Measurements from ENCODE around the gene TAOK1. TPM values are rescaled to one million over a fixed set of nuclear protein-coding genes. Genes with fewer than 3 reads are reported as not detected.
"Not testable (repeated sequence)": the region's sequence is repeated elsewhere in the genome, so short reads cannot be mapped to it uniquely, and the experiment has no call there.

The TAOK1 gene
- total RNA-seq, 2 experiments from 2014 or later: 21.8 to 21.9 TPM

- H3K27me3 Mint-ChIP-seq (ENCODE audit: low read depth): no peaks in the 10 kb centered on the region
- no peak for DNase-seq
- peaks cover 11% of the 10 kb centered on the region for H3K4me1 Mint-ChIP-seq (ENCODE audit: low read depth)
- CTCF ChIA-PET: no interaction called here
- peaks cover 9% of the 10 kb centered on the region for H3K36me3 Mint-ChIP-seq (ENCODE audit: low read depth)
- no peak overlapping the region for H3K4me3 Mint-ChIP-seq
- H3K9me3 Mint-ChIP-seq: no peaks in the 10 kb centered on the region
- intact Hi-C loops (cut with micrococcal nuclease): no loop called here
- H3K27ac Mint-ChIP-seq: no peak overlapping the region
Measured at GRCh38 chr17:29557739-29558116, 167.6 kb downstream of the TAOK1 start.

- peaks cover 11% of the 10 kb centered on the region for H3K4me1 Mint-ChIP-seq (ENCODE audit: low read depth)
- intact Hi-C loops (cut with micrococcal nuclease); H3K9me3 Mint-ChIP-seq; CTCF ChIA-PET; H3K36me3 Mint-ChIP-seq (ENCODE audit: low read depth); DNase-seq; H3K27me3 Mint-ChIP-seq (ENCODE audit: low read depth); H3K4me3 Mint-ChIP-seq; H3K27ac Mint-ChIP-seq: not testable (repeated sequence)
Measured at GRCh38 chr17:29558139-29558538, 168.0 kb downstream of the TAOK1 start.

GRCh38 chr17:29559640-29560039 lies 169.5 kb downstream of the TAOK1 start:
- Mint-ChIP-seq H3K4me1 (ENCODE audit: low read depth) (peaks cover 11% of the 10 kb centered on the region), H3K4me3 (no peak overlapping the region), H3K27ac (no peak overlapping the region), H3K9me3 (no peaks in the 10 kb centered on the region), H3K27me3 (ENCODE audit: low read depth) (no peaks in the 10 kb centered on the region), H3K36me3 (ENCODE audit: low read depth) (peaks cover 9% of the 10 kb centered on the region)
- intact Hi-C loops (cut with micrococcal nuclease): loop anchor here (10.0 kb wide), 1 partner anchor 835 kb away; the partner anchor contains the start of genes NEK8 and TLCD1
- CTCF ChIA-PET: interaction anchor here (0.8 kb wide), 1 partner anchor 189 kb away, joined by 3 read pairs; no protein-coding TSS in a partner anchor
- DNase-seq: no peak

DNA sequence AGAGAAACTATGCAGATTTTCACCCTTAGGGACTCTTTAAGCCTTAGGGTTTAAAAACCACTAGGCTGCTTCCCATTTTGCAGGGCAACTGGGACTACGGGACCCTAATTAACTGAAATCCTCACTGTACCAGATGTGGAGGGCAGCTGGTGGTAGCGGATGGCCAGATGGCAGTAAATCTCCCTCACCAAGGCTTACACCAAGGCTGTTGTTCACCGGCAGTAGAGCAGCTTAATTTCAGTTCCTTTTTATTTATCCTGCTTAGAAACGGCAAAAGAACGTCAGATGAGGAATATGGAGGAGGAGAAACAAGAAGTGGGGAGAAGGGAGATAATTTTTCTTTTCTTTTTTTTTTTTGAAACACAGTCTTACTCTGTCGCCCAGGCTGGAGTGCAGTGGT lies 170.2 kb downstream of the TAOK1 start:
- Mint-ChIP-seq H3K4me1 (ENCODE audit: low read depth) (peaks cover 11% of the 10 kb centered on the region), H3K27ac (no peak overlapping the region), H3K9me3 (no peaks in the 10 kb centered on the region), H3K4me3 (no peak overlapping the region), H3K36me3 (ENCODE audit: low read depth) (peaks cover 9% of the 10 kb centered on the region), H3K27me3 (ENCODE audit: low read depth) (no peaks in the 10 kb centered on the region)
- no peak for DNase-seq
- intact Hi-C loops (cut with micrococcal nuclease): loop anchor here (10.0 kb wide), 1 partner anchor 836 kb away; the partner anchor contains the start of genes NEK8 and TLCD1
- CTCF ChIA-PET: interaction anchor here (0.6 kb wide), 1 partner anchor 190 kb away, joined by 3 read pairs; no protein-coding TSS in a partner anchor

- no peak for DNase-seq
- H3K27me3 Mint-ChIP-seq (ENCODE audit: low read depth): no peaks in the 10 kb centered on the region
- H3K36me3 Mint-ChIP-seq (ENCODE audit: low read depth): peaks cover 9% of the 10 kb centered on the region
- H3K4me3 Mint-ChIP-seq: no peak overlapping the region
- H3K9me3 Mint-ChIP-seq: no peaks in the 10 kb centered on the region
- H3K27ac Mint-ChIP-seq: no peak overlapping the region
- peaks cover 17% of the 10 kb centered on the region for H3K4me1 Mint-ChIP-seq (ENCODE audit: low read depth)
- CTCF ChIA-PET: interaction anchor here (1.1 kb wide), 1 partner anchor 36 kb away, joined by 3 read pairs; no protein-coding TSS in a partner anchor
- intact Hi-C loops (cut with micrococcal nuclease): loop anchor here (10.0 kb wide), 1 partner anchor 837 kb away; the partner anchor contains the start of genes NEK8 and TLCD1
Measured at GRCh38 chr17:29561554-29562517, 171.7 kb downstream of the TAOK1 start.

DNA sequence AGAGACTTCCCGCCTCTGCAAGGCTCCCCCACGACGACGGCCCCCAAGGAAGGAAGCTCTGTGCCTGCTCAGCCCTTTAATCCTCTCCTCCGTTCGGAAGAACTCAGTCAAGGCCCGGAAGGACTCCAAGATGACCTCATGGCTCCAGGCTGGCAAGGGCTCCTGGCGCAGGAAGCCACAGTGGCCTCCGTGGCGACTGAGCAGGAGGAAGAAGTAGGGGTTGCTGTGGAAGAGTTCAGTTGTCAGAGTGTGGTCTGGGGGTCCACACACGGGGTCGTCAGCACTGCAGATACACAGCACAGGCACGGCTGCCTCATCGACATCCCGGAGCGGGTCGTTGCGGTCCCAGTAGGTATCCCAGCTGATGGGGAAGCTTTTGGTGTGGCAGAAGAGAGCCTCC lies 172.5 kb downstream of the TAOK1 start:
- peaks cover 9% of the 10 kb centered on the region for H3K36me3 Mint-ChIP-seq (ENCODE audit: low read depth)
- peaks cover 11% of the 10 kb centered on the region for H3K4me1 Mint-ChIP-seq (ENCODE audit: low read depth)
- H3K27ac Mint-ChIP-seq: no peak overlapping the region
- intact Hi-C loops (cut with micrococcal nuclease): loop anchor here (10.0 kb wide), 1 partner anchor 838 kb away; the partner anchor contains the start of genes NEK8 and TLCD1
- no peak for DNase-seq
- no peaks in the 10 kb centered on the region for H3K27me3 Mint-ChIP-seq (ENCODE audit: low read depth)
- no peaks in the 10 kb centered on the region for H3K9me3 Mint-ChIP-seq
- H3K4me3 Mint-ChIP-seq: no peak overlapping the region
- CTCF ChIA-PET: no interaction called here

- CTCF ChIA-PET: interaction anchor here (0.7 to 4.6 kb wide), 2 partner anchors 59 to 194 kb away, joined by 4 to 37 read pairs; no protein-coding TSS in a partner anchor
- intact Hi-C loops (cut with micrococcal nuclease): loop anchor here (10.0 kb wide), 1 partner anchor 839 kb away; the partner anchor contains the start of genes NEK8 and TLCD1
- Mint-ChIP-seq H3K4me1 (ENCODE audit: low read depth) (peaks cover 7% of the 10 kb centered on the region), H3K36me3 (ENCODE audit: low read depth) (peaks cover 9% of the 10 kb centered on the region), H3K27me3 (ENCODE audit: low read depth) (no peaks in the 10 kb centered on the region), H3K4me3 (no peak overlapping the region), H3K27ac (no peak overlapping the region), H3K9me3 (no peaks in the 10 kb centered on the region)
- DNase-seq: no peak
Measured at GRCh38 chr17:29563816-29564215, 173.7 kb downstream of the TAOK1 start.

- Mint-ChIP-seq H3K27ac (peak overlapping the region; percentile 70), H3K9me3 (no peaks in the 10 kb centered on the region), H3K27me3 (ENCODE audit: low read depth) (no peaks in the 10 kb centered on the region), H3K36me3 (ENCODE audit: low read depth) (peaks cover 12% of the 10 kb centered on the region), H3K4me3 (peak overlapping the region; percentile 90), H3K4me1 (ENCODE audit: low read depth) (peaks cover 12% of the 10 kb centered on the region)
- peak; percentile 70 for DNase-seq
- intact Hi-C loops (cut with micrococcal nuclease): loop anchor here (5.0 to 10.0 kb wide), 4 partner anchors 196 to 841 kb away; partner anchors contain the start of genes NEK8, SSH2 and TLCD1
- CTCF ChIA-PET: interaction anchor here (0.7 to 4.6 kb wide), 10 partner anchors 9 to 365 kb away, joined by 3 to 37 read pairs (median 5); partner anchors contain the start of gene SSH2
Measured at GRCh38 chr17:29565643-29566472, 175.7 kb downstream of the TAOK1 start.

DNA sequence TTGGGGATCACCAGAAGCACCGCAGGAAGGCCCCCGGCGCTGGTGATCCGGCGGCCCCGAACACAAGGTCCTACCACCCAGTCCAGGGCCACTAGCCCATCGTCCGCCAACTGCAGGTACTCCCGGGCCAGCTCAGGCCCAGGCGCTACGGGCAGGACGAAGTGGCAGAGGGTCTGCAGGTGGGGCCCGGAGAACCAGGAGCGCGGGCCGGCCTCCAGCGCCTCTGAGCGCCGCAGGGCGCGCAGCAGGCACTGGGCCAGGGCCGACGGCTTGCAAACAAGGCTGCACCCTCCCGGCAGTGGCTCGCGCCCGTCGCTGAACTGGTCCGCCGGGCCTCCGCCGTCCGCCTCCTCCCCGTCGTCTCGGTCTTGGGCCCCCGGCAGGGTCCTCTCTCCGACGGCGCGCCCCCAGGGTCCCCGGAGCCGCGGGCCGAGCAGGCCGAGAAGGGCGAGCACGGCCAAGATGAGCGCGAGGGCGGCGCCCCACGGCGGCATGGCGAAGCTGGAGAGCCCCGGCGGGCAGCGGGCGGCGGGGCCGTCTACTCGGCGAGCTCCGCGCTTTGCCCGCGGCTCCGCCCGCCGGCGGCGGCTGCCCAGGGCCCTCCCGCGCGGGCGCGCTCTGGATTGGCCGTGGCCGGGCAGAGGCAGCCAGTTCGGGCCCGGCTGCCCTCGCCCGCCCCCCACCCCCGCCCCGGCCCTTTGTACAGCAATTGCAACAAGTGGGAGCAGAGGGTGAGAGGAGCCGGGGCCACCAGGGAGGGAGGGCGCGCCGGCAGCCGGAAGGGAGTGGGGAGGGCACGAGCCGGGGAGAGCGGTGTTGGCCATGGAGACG lies 176.5 kb downstream of the TAOK1 start, which contains the start of gene ABHD15:
Gene ABHD15 (minus strand): TSS at position 565 of the 831 bp plus-strand sequence. CDS start 71 bp downstream, at position 494.
- Mint-ChIP-seq H3K27me3 (ENCODE audit: low read depth) (no peaks in the 10 kb centered on the region), H3K27ac (peak within 1 kb of the TSS; percentile 88), H3K4me3 (peak within 1 kb of the TSS; percentile 94), H3K4me1 (ENCODE audit: low read depth) (peaks cover 12% of the 10 kb centered on the region), H3K36me3 (ENCODE audit: low read depth) (peaks cover 10% of the 10 kb centered on the region), H3K9me3 (no peaks in the 10 kb centered on the region)
- intact Hi-C loops (cut with micrococcal nuclease): loop anchor here (1.0 to 10.0 kb wide), 6 partner anchors 49 to 842 kb away; partner anchors contain the start of genes NEK8, SSH2, TAOK1 and TLCD1
- DNase-seq: peak; percentile 60
- CTCF ChIA-PET: interaction anchor here (0.6 to 4.6 kb wide), 14 partner anchors 10 to 364 kb away, joined by 3 to 37 read pairs (median 4); partner anchors contain the start of gene SSH2

DNA sequence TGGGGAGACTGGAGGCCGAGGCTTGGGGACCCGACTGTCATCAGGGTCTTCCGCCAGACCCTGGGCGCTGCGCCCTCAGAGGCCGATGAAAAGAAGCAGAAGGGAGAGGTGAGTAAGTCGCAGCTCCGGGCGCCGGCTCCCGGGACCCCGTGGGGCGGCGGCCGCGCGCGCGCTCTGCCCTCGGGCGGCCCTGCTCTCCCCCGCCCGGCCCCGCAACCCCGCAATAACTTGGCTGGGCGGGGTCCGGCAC lies 177.1 kb downstream of the TAOK1 start:
- H3K4me1 Mint-ChIP-seq (ENCODE audit: low read depth): peaks cover 12% of the 10 kb centered on the region
- H3K9me3 Mint-ChIP-seq: no peaks in the 10 kb centered on the region
- H3K27ac Mint-ChIP-seq: peak overlapping the region; percentile 75
- H3K27me3 Mint-ChIP-seq (ENCODE audit: low read depth): no peaks in the 10 kb centered on the region
- H3K36me3 Mint-ChIP-seq (ENCODE audit: low read depth): peaks cover 7% of the 10 kb centered on the region
- DNase-seq: no peak
- intact Hi-C loops (cut with micrococcal nuclease): loop anchor here (1.0 to 10.0 kb wide), 6 partner anchors 48 to 842 kb away; partner anchors contain the start of genes NEK8, SSH2, TAOK1 and TLCD1
- CTCF ChIA-PET: interaction anchor here (0.6 to 4.6 kb wide), 10 partner anchors 12 to 363 kb away, joined by 3 to 37 read pairs (median 4); partner anchors contain the start of gene SSH2
- peak overlapping the region; percentile 94 for H3K4me3 Mint-ChIP-seq
